K562 (cell line): ENCODE results near the gene TANC1.

Experiments used
- CTCF ChIP-seq, 3 experiments: IDR thresholded peaks in 2 of 3; conservative IDR thresholded peaks in 1 of 3; 2 replicates each; pipeline ENCODE4 v1.5.1; 2011 to 2012; ENCODE audit warnings: low read length in 3 of 3, mild to moderate bottlenecking in 3 of 3, control low read depth in 2 of 3, improper control_type of control experiment in 1 of 3, inconsistent platforms in 1 of 3, low read depth in 1 of 3, mixed read lengths in 1 of 3, moderate library complexity in 1 of 3; ENCODE audit not compliant: insufficient read depth in 2 of 3
- ZBTB33 ChIP-seq: sonication (generic); formaldehyde crosslinking; IDR thresholded peaks from 2 replicates; pipeline ENCODE4 v1.8.1; 2023; ENCODE audit warnings: mild to moderate bottlenecking, missing genetic modification reagents

- no peak for TF ChIP-seq ZBTB33 (CRISPR knock-in tag)
- TF ChIP-seq CTCF (IDR thresholded peaks at IDR 0.05 in 2 of 3, conservative IDR thresholded peaks at IDR 0.05 in 1 of 3; ENCODE audit: insufficient read depth in 2 of 3, low read depth in 1 of 3, low read length in 3 of 3): no peak
Observed at GRCh38 chr2:159251296-159252173, 283.1 kb downstream of the TANC1 start.
